CD4-positive, alpha-beta T cell treated with Interleukin-12 subunit alpha and Interleukin-12 subunit beta, for 1 hour (primary cell): ENCODE measurements around the gene PCSK4.
"Not testable (repeated sequence)": the region's sequence is repeated elsewhere in the genome, so short reads cannot be mapped to it uniquely, and the experiment has no call there.

Source experiments
- DNase-seq: peaks from one replicate; pipeline ENCODE4 v3.0.0-alpha.2; 2020

Gene PCSK4

DNA sequence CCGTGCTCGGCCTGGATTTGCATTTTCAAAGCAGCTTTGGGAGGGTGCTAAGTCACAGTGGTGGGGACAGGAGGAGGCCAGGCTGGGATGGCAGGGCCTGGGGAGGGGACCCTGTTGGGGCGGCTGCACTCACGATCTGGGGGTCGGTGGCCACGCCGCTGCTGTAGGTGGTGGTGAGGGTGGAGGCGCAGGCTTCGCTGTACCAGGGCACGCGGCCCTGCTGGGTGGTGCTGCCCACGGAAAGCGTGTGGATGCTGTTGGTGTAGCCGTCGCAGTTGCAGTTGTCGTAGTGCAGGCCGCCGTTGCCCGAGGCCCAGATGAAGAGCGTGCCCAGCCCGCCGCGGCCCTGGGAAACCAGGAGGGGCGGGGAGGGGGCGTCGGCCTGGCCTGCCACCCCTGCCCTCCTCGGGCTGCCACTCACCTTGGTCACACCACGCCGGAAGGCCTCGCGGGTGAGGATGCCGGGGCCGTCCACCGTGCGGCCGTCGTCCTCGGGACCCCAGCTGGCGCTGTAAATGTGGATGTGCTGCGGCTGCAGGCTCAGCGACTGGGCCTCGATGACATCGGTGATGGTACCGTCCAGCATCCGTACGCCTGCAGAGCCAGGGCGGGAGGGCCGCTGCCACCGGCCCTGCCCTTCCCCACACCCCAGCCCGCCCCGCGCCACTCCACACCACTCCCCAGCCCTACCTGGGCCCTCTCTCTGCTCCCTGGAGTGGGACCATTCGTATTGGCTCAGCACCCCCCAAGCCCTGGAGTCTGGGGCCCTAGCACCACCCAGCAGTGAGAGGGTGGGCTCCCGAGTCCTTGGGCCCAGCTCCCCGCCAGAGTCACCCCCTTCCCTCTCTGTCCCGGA lies 3.2 kb downstream of the PCSK4 start:
- no peak for DNase-seq

DNA sequence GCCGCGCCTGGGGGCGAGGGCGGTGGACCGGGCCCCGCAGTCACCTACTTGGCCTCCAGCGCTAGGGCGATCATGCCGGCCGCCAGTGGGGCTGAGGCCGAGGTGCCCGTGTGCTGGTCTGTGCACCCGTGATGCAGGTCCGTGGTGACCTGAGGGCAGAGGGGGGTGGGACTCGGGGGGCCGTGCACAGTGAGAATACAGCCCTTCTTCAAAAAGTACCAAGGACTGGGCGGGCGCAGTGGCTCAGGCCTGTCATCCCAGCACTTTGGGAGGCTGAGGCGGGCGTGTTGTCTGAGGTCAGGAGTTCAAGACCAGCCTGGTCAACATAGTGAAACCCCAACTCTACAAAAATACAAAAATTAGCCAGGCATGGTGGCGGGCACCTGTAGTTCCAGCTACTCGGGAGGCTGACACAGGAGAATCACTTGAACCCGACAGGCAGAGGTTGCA lies 6.1 kb downstream of the PCSK4 start:
- DNase-seq, result no peak

DNA sequence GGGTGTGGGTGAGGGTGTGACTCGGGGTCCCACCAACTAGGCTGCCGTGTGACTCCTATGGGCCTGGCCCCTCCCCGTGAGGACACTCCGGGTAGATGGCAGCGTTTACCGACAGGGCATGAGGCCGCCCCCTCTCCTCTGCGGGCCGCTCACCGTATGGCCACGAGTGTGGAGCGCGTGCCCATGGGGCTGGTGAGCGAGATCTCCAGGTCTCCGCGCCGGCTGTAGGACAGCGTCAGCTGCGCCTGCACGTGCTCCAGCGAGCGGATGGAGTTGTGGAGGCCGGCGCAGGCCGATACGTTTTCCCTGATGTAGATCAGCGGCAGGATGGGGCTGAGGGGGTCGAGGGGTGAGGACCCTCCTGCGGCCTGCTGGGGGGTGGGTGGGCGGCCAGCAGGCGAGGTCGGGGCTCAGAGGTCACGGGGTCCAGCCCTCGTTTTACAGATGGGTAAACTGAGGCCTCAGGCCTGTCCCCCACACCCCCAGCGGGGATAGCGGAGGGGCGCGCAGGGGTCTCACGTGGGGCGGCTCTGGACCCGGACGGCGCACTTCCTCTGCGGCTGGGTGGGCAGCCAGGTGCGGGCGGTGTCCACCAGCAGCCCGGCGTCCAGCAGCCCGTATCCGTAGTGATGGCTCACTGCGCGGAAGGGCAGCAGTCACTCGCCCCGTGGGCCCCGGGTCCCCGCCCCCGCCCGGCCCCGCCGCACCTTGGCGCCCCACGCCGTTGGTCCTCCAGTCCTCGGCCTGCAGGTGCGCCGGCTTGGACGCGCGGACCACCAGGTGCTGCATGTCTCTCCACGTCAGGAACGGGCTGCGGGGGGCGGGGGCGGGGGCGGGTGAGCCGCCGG lies 6.8 kb downstream of the PCSK4 start:
- no peak for DNase-seq

DNA sequence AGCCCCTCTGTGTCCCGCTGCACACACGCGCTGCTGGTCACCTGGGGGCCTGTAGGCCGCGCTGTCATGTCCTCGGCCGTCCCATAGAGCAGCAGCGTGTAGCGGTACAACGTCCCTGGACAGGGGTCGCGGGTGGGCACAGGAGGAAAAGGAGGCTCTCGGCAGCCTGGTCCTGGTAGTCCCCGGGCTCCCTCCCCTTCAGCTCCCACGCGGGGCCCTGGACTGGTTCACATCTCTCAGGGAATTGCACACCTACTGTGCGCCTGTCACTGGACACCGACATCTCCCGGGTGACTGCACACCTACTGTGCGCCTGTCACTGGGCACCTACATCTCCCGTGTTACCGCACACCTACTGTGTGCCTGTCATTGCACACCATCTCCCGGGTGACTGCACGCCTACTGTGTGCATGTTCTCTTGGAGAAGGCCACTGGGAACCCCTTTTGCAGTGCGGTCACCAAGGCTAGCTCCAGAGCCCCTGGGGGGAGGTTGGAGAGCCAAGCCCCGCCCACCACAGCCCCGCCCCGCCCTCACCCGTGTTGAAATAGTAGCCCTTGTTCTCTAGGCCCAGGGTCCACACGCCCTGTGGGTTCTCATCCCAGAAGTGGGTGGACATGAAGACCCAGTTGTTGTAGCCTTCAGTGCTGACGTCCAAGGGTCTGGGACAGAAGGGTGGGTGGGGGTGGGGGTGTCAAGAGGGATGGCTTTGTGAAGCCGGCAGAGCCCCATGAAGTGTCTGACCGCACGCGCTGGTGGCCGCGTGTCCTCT lies 7.6 kb downstream of the PCSK4 start:
- no peak for DNase-seq

DNA sequence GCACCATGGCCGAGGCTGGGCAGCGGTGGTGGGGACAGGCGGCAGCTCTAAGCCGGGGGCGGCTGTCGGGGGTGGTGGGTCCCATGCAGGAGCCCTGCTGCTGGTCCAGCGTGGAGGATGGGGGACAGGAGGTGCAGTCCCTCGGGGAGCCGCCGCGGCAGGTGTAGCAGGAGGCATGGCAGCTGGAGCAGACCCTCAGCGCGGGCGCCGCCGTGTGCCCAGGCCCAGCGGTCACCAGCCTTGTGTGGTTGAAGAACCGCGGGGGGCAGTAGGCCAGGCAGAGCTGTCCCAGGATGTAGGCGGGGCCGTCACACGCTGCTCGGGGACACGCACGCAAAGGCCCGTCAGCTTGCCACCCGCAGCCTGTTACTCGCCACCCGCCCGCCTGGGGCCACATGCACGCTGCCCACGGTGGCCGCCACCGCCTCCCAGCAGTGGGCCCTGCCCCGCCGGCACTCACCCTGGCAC lies 8.2 kb downstream of the PCSK4 start:
- DNase-seq, result no peak

DNA sequence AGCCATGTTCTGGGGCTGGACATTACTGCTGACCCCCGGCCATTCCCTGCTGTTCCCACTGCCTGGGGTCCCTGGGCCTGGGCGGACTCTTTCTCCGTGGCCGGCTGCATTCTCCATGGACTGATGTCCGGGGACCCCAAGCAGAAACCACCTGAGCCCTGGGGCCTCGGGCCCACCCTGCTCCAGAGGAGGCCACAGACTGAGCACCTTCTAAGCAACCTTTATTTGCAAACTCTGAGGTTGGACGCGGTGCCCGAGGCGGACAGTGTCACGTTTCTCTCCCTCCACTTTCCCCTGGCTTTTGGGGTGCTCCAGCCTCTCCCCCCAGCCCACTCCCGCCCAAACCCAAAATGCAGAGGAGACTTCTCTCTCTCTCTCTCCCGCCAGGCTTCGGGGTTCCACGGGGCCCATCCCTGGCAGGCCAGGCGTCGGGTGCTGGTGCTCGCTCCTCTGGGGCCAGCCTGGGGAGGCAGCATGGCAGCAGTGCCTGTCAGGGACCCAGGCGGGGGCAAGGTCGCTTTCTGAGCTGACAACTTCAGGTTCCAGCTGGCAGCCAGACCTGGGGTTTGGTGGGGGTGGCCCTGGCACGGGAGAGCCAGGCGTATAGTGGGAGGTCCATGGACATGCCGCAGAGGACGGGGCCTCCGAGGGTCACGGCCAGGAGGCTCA lies 8.8 kb downstream of the PCSK4 start:
- no peak for DNase-seq

DNA sequence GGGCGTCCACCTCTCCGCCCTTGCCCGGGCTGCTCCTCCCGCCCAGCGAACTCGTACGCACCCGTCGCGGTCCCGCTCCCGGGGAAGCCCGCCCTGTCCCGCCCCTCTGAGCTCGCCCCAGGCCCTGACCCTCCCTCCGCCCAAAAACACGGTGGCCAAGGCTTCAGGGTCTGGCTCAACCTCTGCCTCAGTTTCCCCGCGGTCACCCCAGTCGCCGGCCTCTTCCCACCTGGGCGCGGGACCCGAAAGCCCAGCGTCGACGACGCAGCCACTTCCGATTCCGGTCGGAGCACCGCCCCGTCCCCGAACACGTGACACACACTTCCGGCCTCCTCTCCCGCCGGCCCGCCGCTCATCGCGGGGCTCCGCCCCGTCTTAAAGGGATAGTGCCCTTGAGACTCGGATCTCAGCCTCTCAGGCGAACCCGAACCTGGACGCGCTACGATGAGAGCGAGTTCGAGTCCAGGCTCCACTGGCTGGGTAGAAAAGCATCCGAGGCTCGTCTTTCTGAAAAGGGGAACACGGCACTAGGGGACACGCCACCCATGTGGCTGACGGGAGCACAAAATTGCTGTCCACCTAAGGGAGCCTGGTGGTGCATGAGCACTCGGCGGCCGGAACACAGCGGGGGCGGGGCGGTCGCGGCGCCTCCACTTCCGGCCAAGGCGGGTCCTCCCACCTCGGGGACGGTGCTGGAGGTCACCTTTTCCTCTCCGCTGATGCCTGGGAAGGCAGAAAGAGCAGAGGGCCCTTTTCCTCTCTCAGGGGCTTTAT lies 11.0 kb downstream of the PCSK4 start, which contains the start of gene C19orf25:
Gene C19orf25, minus strand, starts transcription at position 282 of the 774 bp plus-strand sequence. CDS start 312 bp downstream, outside the sequence.
- peak; percentile 92 for DNase-seq

DNA sequence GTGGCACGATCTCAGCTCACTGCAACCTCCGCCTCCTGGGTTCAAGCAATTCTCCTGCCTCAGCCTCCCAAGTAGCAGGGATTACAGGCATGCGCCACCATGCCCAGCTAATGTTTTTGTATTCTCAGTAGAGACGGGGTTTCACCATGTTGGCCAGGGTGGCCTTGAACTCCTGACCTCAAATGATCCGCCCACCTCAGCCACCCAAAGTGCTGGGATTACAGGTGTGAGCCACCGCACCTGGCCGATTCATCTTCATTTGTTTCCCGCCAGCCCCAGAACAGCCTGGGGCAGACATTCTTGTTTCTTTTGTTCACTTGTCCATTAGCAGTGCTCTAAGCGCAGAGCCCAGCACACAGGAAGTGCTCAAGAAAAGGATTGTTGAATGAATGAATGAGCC lies 13.1 kb downstream of the PCSK4 start:
- DNase-seq, result not testable (repeated sequence)

DNA sequence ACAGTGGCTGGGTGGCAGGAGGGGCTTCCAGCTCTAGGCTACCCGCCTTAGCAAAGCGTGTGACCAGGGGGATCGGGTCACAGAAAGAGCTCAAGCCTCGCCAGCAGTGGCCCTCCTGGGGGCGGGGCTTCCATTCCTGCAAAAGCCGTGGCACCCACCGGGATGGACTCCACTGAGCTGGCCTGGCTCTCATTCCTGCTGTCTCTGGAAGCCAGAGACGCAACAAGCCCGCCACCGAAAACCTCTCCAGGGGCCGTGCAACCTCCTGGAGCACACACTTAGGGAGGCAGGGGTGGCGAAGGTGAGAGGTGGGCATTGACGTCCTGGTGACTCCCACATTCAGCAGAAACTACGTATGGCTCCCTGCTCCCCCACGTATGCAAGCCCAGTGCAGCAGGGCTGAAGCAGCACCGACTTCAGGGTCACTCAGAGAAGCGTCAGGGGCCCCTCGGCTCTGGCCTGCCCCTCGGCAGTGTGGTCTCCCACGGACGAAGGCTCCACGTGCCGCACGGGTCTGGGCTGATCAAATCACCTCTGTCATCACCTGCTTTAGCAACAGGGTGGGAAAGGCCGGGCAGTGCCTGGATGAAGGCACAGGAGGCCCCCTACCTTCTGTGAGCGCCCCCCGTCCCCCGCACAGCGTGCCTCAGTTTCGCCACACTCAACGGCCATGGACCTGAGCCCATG lies 14.3 kb downstream of the PCSK4 start:
- DNase-seq, result no peak

DNA sequence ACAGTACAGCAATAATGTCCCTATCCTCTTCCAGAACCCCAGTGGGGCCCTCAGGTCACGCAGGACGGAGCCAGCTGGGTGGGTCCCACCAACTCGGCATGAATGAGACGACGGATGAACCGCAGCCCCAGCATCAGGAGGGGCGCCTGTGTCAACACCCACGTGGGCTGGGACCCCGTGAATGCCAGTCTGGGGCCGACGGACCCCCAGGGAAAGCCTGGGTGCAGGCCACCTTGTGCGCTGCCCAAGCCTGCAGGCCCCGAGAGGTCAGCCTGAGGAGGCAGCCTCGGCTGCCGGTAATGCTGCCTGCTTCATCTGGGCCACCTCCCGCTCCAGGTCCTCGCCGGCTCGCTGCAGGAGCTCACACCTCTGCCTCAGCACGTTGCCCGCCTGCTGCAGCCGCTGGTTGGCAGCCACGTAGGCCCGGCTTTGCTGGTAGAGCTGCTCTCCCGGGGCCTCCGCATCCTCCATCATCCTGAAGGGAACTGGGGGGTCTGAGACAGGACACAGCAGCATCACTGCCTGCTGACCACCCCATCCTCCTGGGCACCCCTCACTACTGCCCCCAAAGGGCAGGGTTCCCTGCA lies 15.3 kb downstream of the PCSK4 start:
- DNase-seq, result no peak

DNA sequence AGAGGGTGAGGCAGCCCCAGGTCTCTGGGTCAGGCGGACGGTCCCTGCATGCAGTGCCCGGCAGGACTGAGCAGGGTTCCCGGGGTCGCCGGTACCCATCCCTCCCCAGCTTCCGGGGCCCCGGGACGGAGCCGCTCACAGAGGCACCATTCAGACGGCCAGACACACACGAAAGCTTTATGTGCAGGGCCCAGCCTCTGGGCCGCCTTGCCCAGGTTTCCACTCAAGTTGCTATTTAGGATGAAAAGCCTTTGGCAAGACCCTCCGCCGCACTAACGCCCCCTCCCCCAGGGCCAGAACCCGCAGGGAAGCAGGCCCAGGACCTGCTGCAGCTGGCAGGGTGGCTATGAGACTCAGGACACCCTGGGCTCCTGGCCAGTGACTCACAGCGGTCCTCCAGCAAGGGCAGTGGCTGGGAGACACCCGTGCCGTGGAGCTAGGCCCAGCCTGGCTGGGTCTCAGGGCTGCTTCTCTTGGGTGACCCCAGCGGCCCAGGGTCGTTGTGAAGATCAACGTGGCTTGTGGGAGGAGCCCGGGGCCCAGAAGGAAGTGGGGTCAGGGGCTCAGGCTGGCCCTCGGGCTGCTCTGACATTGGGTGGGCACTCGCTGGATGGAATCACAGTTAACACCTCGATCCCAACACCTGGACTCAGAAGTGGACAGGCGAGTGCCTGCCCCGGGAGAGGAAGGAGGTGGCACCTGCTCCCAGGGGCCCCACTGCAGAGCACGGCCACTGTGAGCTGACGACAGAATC lies 16.0 kb downstream of the PCSK4 start:
- no peak for DNase-seq

DNA sequence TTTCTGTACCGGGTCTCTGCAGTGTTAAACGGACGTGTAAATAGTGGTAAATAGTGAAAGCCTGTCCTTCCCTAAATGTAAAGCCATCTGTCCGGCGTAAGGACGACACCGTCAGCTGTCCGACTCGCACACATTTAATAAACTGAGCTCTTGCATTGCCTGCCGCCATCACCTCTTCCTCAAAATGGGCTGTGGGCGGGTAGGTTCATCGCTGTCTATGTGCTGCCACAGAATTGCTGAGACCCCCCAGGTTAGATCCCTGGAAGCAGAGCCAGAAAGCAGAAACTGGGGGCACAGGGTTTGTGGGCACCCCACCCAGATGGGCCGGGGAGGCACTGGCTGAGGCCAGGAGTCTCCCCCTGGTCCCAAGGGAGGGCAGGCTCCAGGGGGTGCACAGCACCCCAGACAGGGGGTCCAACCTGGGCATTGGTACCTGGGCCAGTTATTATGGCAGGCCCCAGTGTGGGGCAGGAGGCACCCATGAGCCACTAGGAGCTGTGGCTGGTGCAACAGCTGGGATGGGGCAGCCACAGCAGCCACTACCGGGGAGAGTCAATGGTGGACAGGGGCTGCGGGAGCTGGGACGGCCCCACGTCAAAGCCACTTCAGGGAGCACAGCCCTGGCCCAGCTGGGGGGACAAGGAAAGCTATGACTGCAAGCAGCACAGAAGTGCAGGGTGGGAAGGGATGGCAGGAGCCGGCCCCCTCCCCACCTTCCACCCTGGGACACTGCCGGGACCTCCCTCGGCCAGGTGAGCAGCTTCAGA lies 16.9 kb downstream of the PCSK4 start:
- DNase-seq, result no peak

DNA sequence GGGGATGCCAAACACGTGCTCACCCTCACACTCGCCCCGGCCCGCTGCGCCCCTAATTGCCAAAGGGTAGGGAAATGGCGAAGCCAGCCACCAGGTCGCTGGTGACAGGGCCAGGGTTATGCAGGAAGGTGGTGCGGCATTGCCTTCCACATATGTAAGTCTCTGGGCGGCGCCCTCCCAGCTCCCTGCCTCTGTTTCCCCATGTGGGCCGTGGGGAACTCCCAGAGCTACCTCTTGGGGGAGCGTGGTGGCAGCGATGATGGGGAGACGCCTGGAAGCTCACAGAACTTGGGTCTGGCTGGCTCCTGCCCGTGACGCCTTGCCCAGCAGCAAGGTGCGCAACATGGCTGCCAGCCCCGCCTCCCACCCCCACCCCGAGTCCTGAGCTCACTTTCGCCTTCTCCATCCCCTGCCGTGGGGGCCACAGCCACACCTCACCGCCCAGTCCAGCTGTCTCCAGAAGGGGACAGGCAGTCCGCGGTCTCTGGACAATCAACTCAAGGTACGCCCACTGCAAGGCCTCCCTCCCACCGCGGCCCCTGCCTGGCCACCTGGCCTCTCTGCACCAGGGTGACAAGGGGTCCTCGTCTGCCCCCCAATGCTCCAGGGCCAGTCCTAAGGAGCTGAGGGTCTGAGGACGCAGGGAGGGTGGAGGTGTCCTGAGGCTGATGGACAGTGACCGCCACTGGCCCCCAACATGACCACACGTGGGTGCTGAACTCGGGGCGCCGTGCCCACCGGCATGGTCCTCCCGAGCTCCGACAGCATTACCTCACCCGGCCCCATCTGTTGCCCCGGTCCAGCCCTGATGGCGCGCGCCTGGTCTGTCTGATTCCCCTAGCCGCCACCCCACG lies 17.7 kb downstream of the PCSK4 start:
- no peak for DNase-seq

DNA sequence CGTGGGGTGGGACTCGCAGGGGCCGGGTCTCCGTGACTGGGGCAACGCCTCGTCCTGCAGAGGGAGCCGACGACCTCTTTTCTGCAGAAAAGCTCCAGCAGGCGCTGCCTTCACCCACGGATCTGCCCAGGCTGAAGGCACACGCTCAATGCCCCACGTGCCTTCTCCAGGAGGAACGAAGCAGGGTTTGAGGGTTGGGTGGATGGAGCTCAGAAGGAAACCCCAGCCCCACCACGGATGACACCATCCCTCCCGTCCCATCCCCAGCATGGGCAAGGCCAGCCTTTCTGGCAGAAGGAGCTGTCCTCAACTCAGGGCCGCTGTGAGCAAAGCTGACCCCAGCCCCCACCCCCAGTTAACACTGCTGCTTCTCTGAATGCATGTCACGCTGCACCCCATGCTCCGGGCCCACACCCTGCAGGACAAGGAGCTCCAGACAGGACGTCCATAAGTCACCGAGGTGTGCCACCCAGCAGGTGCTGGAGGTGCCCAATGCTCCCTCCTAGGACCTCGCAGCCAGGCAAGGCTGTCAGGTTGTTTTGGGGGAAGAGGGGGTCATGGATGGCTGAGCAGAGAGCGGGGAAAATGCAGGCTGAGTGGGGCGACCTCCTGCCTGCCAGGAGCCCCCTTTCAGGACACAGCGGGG lies 18.5 kb downstream of the PCSK4 start:
- peak; percentile 27 for DNase-seq

DNA sequence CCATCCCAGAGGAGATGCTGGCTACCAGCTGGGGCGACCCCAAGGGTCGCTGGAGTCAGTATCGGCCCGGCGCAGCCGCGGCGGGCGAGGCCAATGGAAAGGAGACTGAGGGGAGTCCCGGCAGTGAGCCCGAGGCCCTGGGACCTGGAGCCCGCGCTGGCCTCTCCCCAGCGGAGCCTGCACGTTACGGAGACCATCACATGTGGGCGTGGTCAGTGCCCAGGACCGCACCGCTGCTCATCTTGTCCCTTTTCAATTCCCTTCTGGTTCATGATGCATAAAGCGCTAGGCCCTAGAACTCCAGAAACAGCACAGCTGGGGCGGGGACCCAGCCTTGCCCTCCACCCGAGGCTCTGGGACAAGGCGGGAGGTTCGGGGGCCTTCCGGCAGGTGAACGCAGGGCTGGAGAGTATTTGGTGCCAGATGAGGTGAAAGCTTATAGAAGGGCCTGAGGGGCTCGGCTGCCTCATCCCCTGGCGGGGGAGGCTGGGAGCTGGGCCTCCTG lies 19.1 kb downstream of the PCSK4 start:
- DNase-seq, result peak; percentile 26

DNA sequence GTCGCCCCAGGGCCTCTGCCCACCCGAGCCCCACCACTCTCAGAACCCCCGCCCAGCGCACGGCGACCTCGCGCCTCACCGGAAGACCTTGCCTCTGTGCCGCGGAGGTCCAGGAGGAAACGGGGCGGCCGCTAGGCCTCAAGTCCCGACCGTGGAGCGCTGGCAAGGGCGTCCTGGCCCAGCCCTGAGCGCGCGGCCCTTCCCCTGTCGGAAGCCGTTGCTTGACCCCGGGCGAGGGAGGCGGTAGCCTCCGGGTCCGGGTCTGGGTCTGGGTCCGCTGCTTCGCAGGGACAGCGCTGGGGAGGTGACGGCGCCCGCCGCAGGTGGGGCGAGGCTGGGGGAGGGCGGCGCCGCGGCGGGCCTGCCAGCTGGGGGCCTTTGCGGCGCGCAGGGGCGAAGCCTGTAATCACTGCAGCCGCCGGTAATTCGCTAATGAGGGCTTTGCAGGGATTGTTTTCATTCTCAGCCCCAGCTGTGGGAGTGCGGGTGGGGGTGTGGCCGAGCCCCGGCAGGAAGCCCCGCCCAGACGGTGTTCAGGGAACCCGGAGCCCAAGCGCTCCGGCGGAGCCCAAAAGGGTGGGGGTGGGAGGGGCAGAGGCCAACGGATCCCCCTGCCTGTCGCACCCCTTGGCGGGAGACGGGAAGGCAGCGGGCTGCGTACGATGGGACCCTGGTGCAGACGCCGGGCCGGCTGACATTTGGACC lies 19.7 kb downstream of the PCSK4 start:
- peak; percentile 78 for DNase-seq

DNA sequence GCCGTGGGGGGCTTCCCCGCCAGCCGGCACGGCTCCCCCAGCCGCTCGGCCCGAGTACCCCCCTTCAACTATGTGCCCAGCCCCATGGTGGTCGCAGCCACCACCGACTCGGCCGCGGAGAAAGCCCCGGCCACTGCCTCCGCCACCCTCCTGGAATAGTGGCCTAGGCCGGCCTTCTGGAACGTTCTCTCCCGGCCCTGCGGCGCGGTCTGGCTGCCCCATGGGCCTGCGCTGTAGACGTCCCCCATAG lies 20.2 kb downstream of the PCSK4 start:
- no peak for DNase-seq
